ENCODE results near the gene ZDHHC11. TPM values are rescaled to one million over a fixed set of nuclear protein-coding genes. Genes with fewer than 3 reads are reported as not detected.

ZDHHC11 gene
- total and polyA plus RNA-seq, 2 experiments from 2014 or later: 5.8 to 8.5 TPM

- no peak overlapping the region for H3K27ac ChIP-seq
- no peaks in the 10 kb centered on the region for H4K20me1 ChIP-seq (ENCODE audit: insufficient read depth, poor library complexity, severe bottlenecking)
- no peaks in the 10 kb centered on the region for H3K36me3 ChIP-seq (replicated peaks; ENCODE audit: insufficient read depth, low read depth)
- H3K27me3 ChIP-seq: no peaks in the 10 kb centered on the region
- no peaks in the 10 kb centered on the region for H3K9me3 ChIP-seq (ENCODE audit: low read depth)
- no peaks in the 10 kb centered on the region for H3K9me2 ChIP-seq (replicated peaks; ENCODE audit: insufficient read depth)
- H3K4me2 ChIP-seq: no peak overlapping the region
- no peaks in the 10 kb centered on the region for H3K79me2 ChIP-seq
- no peak overlapping the region for H2AFZ ChIP-seq
- DNase-seq (ENCODE audit: low spot score): no peak
- no peak overlapping the region for H3K4me3 ChIP-seq
- no peaks in the 10 kb centered on the region for H3K4me1 ChIP-seq (ENCODE audit: insufficient read depth)
- TF ChIP-seq, protein P1, sequence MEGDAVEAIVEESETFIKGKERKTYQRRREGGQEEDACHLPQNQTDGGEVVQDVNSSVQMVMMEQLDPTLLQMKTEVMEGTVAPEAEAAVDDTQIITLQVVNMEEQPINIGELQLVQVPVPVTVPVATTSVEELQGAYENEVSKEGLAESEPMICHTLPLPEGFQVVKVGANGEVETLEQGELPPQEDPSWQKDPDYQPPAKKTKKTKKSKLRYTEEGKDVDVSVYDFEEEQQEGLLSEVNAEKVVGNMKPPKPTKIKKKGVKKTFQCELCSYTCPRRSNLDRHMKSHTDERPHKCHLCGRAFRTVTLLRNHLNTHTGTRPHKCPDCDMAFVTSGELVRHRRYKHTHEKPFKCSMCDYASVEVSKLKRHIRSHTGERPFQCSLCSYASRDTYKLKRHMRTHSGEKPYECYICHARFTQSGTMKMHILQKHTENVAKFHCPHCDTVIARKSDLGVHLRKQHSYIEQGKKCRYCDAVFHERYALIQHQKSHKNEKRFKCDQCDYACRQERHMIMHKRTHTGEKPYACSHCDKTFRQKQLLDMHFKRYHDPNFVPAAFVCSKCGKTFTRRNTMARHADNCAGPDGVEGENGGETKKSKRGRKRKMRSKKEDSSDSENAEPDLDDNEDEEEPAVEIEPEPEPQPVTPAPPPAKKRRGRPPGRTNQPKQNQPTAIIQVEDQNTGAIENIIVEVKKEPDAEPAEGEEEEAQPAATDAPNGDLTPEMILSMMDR (IDR thresholded peaks at IDR 0.05; ENCODE audit: poor library complexity): no peak
- no peak for TF ChIP-seq EZH2 (IDR thresholded peaks at IDR 0.05; ENCODE audit: borderline replicate concordance)
- no peak for TF ChIP-seq EZH2phosphoT487 (IDR thresholded peaks at IDR 0.05; ENCODE audit: low read depth, severe bottlenecking, unreplicated experiment)
- 94% methylated on average over 35 of the region's 55 CpGs for WGBS (ENCODE audit: low lambda C conversion rate, missing lambda C conversion rate)
Observed at GRCh38 chr5:852431-853401, 1.9 kb upstream of the ZDHHC11 start.

GRCh38 chr5:852018-852417, 1.2 kb upstream of the ZDHHC11 start:
- H3K4me2 ChIP-seq: no peak overlapping the region
- no peaks in the 10 kb centered on the region for H3K36me3 ChIP-seq (replicated peaks; ENCODE audit: insufficient read depth, low read depth)
- no peak overlapping the region for H2AFZ ChIP-seq
- no peaks in the 10 kb centered on the region for H3K27me3 ChIP-seq
- TF ChIP-seq EZH2phosphoT487 (IDR thresholded peaks at IDR 0.05; ENCODE audit: low read depth, severe bottlenecking, unreplicated experiment): no peak
- TF ChIP-seq, protein P1 (IDR thresholded peaks at IDR 0.05; ENCODE audit: poor library complexity): no peak
- no peaks in the 10 kb centered on the region for H3K79me2 ChIP-seq
- no peak for DNase-seq (ENCODE audit: low spot score)
- no peak overlapping the region for H3K4me3 ChIP-seq
- no peak overlapping the region for H3K27ac ChIP-seq
- no peaks in the 10 kb centered on the region for H3K9me3 ChIP-seq (ENCODE audit: low read depth)
- no peaks in the 10 kb centered on the region for H4K20me1 ChIP-seq (ENCODE audit: insufficient read depth, poor library complexity, severe bottlenecking)
- 79% methylated on average over 5 of the region's 5 CpGs for WGBS (ENCODE audit: low lambda C conversion rate, missing lambda C conversion rate)
- no peaks in the 10 kb centered on the region for H3K4me1 ChIP-seq (ENCODE audit: insufficient read depth)
- no peaks in the 10 kb centered on the region for H3K9me2 ChIP-seq (replicated peaks; ENCODE audit: insufficient read depth)

GRCh38 chr5:851553-851952, 767 bp upstream of the ZDHHC11 start:
- H3K27me3 ChIP-seq: no peaks in the 10 kb centered on the region
- no peak for DNase-seq (ENCODE audit: low spot score)
- no peaks in the 10 kb centered on the region for H3K4me1 ChIP-seq (ENCODE audit: insufficient read depth)
- no peaks in the 10 kb centered on the region for H4K20me1 ChIP-seq (ENCODE audit: insufficient read depth, poor library complexity, severe bottlenecking)
- no peak overlapping the region for H3K27ac ChIP-seq
- H3K79me2 ChIP-seq: no peaks in the 10 kb centered on the region
- no peaks in the 10 kb centered on the region for H3K9me2 ChIP-seq (replicated peaks; ENCODE audit: insufficient read depth)
- WGBS (ENCODE audit: low lambda C conversion rate, missing lambda C conversion rate): 90% methylated on average over 16 of the region's 16 CpGs
- H3K4me2 ChIP-seq: no peak overlapping the region
- H3K36me3 ChIP-seq (replicated peaks; ENCODE audit: insufficient read depth, low read depth): no peaks in the 10 kb centered on the region
- no peak overlapping the region for H3K4me3 ChIP-seq
- TF ChIP-seq EZH2phosphoT487 (IDR thresholded peaks at IDR 0.05; ENCODE audit: low read depth, severe bottlenecking, unreplicated experiment): no peak
- TF ChIP-seq, protein P1 (IDR thresholded peaks at IDR 0.05; ENCODE audit: poor library complexity): no peak
- no peak for TF ChIP-seq EZH2 (IDR thresholded peaks at IDR 0.05; ENCODE audit: borderline replicate concordance)
- H2AFZ ChIP-seq: no peak overlapping the region
- H3K9me3 ChIP-seq (ENCODE audit: low read depth): no peaks in the 10 kb centered on the region
